Stimulated activated CD8-positive, alpha-beta memory T cell treated with anti-CD3 and anti-CD28 coated beads, Interleukin-4, amount 100 ng/mL, for 4 hours (primary cell): Measurements from ENCODE around the gene PARVG.
"Not testable (repeated sequence)": the region's sequence is repeated elsewhere in the genome, so short reads cannot be mapped to it uniquely, and the experiment has no call there.

Experiments used
- DNase-seq, 2 donors: peaks; one replicate each; pipeline ENCODE4 v3.0.0-alpha.2; 2020; ENCODE audit warnings: low read depth in 2 of 2, low spot score in 1 of 2

PARVG gene

GRCh38 chr22:44211946-44212930, 31.5 kb downstream of the PARVG start:
- DNase-seq: no peak

GRCh38 chr22:44212936-44213335, 32.2 kb downstream of the PARVG start:
- DNase-seq: no peak

- no peak for DNase-seq
Observed at GRCh38 chr22:44213489-44214043, 32.8 kb downstream of the PARVG start.

GRCh38 chr22:44214187-44214586, 33.5 kb downstream of the PARVG start:
- no peak for DNase-seq

GRCh38 chr22:44214764-44215163, 34.0 kb downstream of the PARVG start:
- DNase-seq: no peak

GRCh38 chr22:44215287-44215686, 34.6 kb downstream of the PARVG start:
- DNase-seq: no peak

GRCh38 chr22:44217346-44217745, 36.6 kb downstream of the PARVG start:
- no peak for DNase-seq

- no peak for DNase-seq
Observed at GRCh38 chr22:44218071-44218470, 37.3 kb downstream of the PARVG start.

GRCh38 chr22:44219101-44219870, 38.6 kb downstream of the PARVG start:
- DNase-seq: no peak

GRCh38 chr22:44220727-44221680, 40.3 kb downstream of the PARVG start:
- DNase-seq: no peak

- no peak for DNase-seq
Observed at GRCh38 chr22:44221710-44222475, 41.2 kb downstream of the PARVG start.

GRCh38 chr22:44224166-44224565, 43.4 kb downstream of the PARVG start:
- no peak for DNase-seq

GRCh38 chr22:44225091-44225689, 44.5 kb downstream of the PARVG start:
- no peak for DNase-seq

GRCh38 chr22:44225812-44226211, 45.1 kb downstream of the PARVG start:
- DNase-seq: no peak

- no peak for DNase-seq
Observed at GRCh38 chr22:44229331-44229730, 48.6 kb downstream of the PARVG start.

GRCh38 chr22:44229809-44230208, 49.1 kb downstream of the PARVG start:
- DNase-seq: no peak

GRCh38 chr22:44231233-44231632, 50.5 kb downstream of the PARVG start:
- DNase-seq: no peak

- DNase-seq: not testable (repeated sequence)
Observed at GRCh38 chr22:44234372-44234771, 53.6 kb downstream of the PARVG start.

GRCh38 chr22:44237290-44237689, 56.6 kb downstream of the PARVG start:
- no peak for DNase-seq
